ENCODE data around the gene IQGAP2. TPM values are rescaled to one million over a fixed set of nuclear protein-coding genes. Genes with fewer than 3 reads are reported as not detected.
"Not testable (repeated sequence)": the region's sequence is repeated elsewhere in the genome, so short reads cannot be mapped to it uniquely, and the experiment has no call there.

IQGAP2 gene
- total RNA-seq, 1 donor, result 1.2 TPM

- no peak overlapping the region for H3K4me3 ChIP-seq (ENCODE audit: low read depth, low read length)
- TF ChIP-seq CTCF (IDR thresholded peaks at IDR 0.05; ENCODE audit: insufficient read depth, low read length), result no peak
- no peak for DNase-seq (ENCODE audit: low read depth)
Observed at GRCh38 chr5:76729373-76730290, 326.5 kb downstream of the IQGAP2 start.

GRCh38 chr5:76732405-76733048, 329.4 kb downstream of the IQGAP2 start:
- DNase-seq (ENCODE audit: low read depth), result no peak
- no peak overlapping the region for H3K4me3 ChIP-seq (ENCODE audit: low read depth, low read length)
- no peak for TF ChIP-seq CTCF (IDR thresholded peaks at IDR 0.05; ENCODE audit: insufficient read depth, low read length)

GRCh38 chr5:76733049-76733417, 329.9 kb downstream of the IQGAP2 start:
- DNase-seq (ENCODE audit: low read depth), result no peak
- no peak overlapping the region for H3K4me3 ChIP-seq (ENCODE audit: low read depth, low read length)

GRCh38 chr5:76735762-76736545, 332.9 kb downstream of the IQGAP2 start:
- H3K4me3 ChIP-seq (ENCODE audit: low read depth, low read length), result no peak overlapping the region
- no peak for TF ChIP-seq CTCF (IDR thresholded peaks at IDR 0.05; ENCODE audit: insufficient read depth, low read length)
- no peak for DNase-seq (ENCODE audit: low read depth)

More at GRCh38 chr5:76733049-76733417, 329.9 kb downstream of the IQGAP2 start:
- TF ChIP-seq CTCF (IDR thresholded peaks at IDR 0.05; ENCODE audit: insufficient read depth, low read length), result no peak

GRCh38 chr5:76736679-76737556, 333.8 kb downstream of the IQGAP2 start:
- no peak for DNase-seq (ENCODE audit: low read depth)
- H3K4me3 ChIP-seq (ENCODE audit: low read depth, low read length), result no peak overlapping the region
- no peak for TF ChIP-seq CTCF (IDR thresholded peaks at IDR 0.05; ENCODE audit: insufficient read depth, low read length)

- DNase-seq (ENCODE audit: low read depth), result no peak
- no peak for TF ChIP-seq CTCF (IDR thresholded peaks at IDR 0.05; ENCODE audit: insufficient read depth, low read length)
Observed at GRCh38 chr5:76737846-76738245, 334.8 kb downstream of the IQGAP2 start.

GRCh38 chr5:76741506-76741905, 338.4 kb downstream of the IQGAP2 start:
- DNase-seq (ENCODE audit: low read depth); H3K4me3 ChIP-seq (ENCODE audit: low read depth, low read length): not testable (repeated sequence)

More at GRCh38 chr5:76737846-76738245, 334.8 kb downstream of the IQGAP2 start:
- H3K4me3 ChIP-seq (ENCODE audit: low read depth, low read length), result no peak overlapping the region

All from fibroblast of the aortic adventitia (primary cell).